Stimulated activated CD4-positive, alpha-beta T cell treated with anti-CD3 and anti-CD28 coated beads, TNF-alpha, amount 100 ng/mL, for 48 hours (primary cell): ENCODE data around the gene PDLIM3.
"Not testable (repeated sequence)": the region's sequence is repeated elsewhere in the genome, so short reads cannot be mapped to it uniquely, and the experiment has no call there.

ENCODE experiments used
- DNase-seq, 3 donors: peaks; one replicate each; pipeline ENCODE4 v3.0.0-alpha.2; 2020; ENCODE audit warnings: low read depth in 3 of 3

PDLIM3 gene

DNA sequence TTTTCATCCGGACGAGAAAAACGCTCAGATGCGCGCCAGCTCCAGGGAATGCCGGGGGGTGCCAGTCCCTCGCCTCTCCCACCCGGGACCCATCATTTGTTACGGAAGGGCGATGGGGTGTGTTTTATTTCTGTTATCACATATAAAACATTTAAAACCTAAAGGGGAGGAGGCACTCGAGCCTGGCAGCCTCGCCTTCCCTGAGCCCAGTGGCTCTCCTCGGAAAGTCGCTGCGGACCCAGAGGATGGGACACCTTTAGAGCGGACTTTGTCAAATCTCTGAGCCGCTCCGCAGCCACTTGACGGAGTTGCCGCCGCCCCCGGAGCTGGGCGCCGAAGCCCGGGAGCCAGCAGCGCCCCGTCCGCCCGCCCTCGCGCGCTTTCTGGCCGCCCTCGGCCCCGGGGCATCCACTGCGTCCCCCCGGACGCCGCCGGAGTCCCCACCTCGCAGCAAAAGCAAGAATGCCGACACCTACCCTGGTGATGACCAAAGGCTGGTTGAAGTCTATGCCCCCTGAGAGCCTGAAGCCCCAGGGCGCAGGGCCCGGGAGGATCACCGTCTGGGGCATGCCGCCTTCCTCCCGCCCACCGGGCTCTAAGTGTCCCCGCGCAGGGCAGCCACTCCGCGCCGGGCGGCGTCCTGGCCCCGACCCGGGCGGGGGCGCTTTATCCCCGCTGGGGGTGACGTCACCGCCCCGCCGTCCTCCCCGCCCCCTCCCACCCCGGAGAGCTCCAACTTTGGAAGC lies at the start of gene PDLIM3:
TSS of gene PDLIM3 (minus strand) at position 642 of the 746 bp plus-strand sequence. CDS start at position 569, 73 bp downstream.
- peak in 1 of 3 donors; percentile 3 for DNase-seq

DNA sequence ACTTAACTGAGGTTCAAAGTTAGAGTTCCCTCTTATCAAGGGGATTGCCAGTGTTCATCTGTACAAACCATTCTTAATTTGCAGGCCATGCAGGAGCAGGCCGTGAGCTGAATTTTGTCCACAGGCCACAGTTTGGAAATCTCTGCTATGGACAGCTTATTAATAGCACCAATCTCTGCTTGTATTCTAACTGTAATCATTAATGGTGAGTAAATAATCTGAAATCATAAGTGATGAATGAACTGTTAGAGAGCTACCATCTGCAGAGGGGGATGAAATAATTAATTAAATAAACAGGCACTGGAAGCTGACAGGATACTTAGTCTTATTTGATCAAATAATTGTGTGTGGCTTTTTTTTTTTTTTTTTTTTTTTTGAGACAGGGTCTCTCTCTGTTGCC lies 48.5 kb upstream of the PDLIM3 start:
- no peak for DNase-seq

DNA sequence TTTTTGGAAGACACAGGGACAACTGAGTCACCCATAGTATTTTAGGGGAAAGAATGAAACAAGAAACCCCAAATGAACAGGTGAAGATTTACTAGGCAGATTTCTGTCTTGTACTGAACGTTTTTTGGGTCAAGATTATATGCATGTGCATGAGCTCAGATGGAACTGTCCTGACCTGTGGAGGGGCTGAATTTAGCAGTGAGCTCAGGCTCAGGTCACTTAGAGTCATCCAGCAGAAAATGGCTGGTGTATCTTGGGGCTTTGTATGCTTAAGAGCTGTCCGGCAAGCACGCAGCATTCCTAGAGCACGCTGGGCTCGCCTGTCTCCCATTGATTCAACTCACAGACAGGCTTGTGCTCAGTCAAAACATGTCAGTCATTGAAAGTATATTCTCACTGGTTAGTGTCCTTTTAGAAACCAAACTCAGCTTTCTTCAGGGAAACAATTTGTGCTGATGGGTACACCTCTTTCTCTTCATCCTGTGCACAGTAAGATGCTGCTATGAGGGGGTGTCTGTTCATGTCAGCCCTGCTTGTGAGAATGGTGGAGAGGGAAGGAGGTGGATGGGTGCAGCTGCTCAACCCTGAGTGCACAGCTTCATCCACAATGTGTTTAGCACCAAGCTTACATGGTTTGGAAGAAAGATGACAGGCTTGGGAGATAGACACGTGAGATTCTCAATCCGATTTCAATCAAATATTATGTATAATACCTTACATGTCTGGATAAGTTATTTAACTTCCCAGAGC lies 47.5 kb upstream of the PDLIM3 start:
- no peak for DNase-seq

GRCh38 chr4:185580699-185581098 lies 45.4 kb upstream of the PDLIM3 start:
- DNase-seq: no peak

- DNase-seq: no peak
These were observed 43.0 kb upstream of the PDLIM3 start for GRCh38 chr4:185578284-185578683.

- DNase-seq: no peak
These were observed 41.9 kb upstream of the PDLIM3 start for GRCh38 chr4:185576962-185577950.

GRCh38 chr4:185576314-185576961 lies 41.1 kb upstream of the PDLIM3 start:
- no peak for DNase-seq

DNA sequence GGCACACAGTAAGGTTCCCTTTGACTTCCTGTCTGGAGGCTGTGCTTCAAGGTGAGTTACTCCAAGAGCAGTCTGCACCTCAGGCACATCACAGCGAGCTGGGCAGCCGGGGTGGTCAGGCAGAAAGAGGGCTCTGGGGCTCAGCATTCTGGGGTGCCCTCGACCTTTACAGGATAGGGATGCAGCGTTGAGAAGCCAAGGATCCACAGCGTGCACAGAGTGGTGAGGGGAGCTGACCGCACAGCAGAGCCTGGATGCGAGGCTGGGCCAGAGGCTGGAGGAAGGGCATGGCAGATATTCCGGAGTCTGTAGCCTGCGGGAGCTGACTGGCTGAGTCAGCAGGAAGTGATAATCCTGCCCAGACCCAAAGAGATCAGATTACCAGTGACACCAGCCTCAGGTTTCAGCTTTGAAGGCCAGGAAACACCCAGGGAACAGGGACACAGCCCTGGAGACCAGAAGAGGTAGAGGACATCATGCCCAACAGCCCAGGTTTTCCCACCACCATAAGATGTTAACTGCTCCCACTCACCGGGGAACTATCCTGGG lies 38.4 kb upstream of the PDLIM3 start:
- no peak for DNase-seq

GRCh38 chr4:185570727-185571126 lies 35.4 kb upstream of the PDLIM3 start:
- DNase-seq: no peak

DNA sequence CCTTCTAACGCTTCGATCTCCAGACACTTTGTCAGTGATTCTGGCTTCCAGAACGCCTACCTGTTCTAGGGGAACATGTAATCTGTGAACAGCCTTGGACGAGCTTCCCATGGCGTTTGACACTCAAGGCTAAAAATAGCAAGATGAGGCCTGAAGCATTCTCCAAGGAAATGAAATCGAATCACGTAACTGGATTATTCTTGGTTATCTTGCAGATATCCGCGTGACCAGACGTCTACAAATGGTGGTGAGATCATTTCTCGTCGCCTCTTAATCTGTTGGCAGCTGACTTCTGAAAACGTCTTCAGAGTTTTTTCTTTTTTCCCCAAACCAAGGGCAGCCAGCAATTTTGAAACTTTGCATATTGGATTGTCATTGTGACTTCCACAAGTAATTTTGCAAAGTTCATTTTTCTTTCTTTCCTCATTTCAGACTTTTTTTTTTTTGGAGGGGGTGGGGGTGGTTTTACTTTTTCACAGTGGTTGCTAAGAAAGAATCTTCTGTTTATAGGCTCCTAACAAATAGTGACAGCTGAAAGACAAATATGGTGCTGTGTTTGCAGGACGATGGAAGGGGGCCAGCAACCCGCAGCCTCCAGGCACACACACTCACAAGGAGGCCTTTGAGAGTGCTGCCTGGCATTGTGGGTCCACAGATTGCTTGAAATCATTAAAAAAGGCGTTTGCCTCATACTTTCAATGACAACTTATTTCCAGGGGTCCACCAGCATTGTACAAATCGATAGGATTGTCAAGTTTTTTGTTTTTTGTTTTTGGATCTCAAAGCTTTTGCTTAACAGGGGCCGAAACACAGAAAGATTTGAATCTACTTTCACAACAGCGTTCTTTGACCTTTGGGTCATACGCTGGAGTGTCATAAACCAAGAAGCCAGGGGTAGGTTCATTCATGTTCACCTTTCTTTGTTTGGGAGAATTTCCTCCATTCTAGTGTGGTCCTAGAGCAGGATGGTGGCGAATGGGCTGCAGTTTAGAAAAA lies 32.4 kb upstream of the PDLIM3 start:
- DNase-seq: no peak

GRCh38 chr4:185566972-185567371 lies 31.7 kb upstream of the PDLIM3 start:
- DNase-seq: no peak

DNA sequence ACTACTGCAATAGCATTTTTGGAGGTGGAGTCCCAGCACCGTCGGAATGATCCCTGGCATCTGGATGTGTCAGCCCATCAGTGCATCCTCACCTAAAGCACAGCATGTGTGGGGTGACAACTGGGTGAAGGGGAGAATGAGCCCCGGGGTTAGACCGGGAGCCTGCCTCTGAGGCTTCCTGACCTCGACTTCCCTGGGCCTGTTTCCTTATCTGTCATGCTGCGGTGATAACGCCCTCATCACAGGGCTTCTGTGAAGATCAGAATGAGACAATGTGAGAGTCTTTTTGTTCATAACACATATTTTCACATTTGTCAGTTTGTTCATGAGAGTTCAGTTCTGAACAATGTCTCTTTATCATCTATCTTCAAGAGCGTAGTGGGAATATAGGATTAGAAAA lies 31.1 kb upstream of the PDLIM3 start:
- DNase-seq: peak in 1 of 3 donors; percentile 14

- DNase-seq: no peak
These were observed 30.4 kb upstream of the PDLIM3 start for GRCh38 chr4:185565696-185566095.

- DNase-seq: no peak
These were observed 29.0 kb upstream of the PDLIM3 start for GRCh38 chr4:185564349-185564748.

- no peak for DNase-seq
These were observed 27.2 kb upstream of the PDLIM3 start for GRCh38 chr4:185562531-185562930.

DNA sequence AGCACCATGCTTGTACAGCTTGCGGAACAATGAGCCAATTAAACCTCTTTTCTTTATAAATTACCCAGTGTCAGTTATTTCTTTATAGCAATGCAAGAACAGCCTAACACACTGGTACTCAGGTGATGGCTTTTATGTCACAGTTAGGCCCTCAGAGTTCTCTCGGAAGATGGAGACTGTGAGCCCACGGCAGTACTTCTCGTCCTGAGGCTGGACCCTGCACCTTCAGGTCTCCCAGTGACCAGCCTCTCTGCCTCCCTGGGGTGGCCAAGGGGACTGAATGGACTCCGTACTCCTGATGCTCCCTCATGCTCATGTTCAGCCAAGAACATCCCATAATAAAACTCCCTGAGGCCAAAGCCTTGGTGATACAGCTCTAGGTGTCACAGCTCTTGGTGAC lies 25.0 kb upstream of the PDLIM3 start:
- no peak for DNase-seq

DNA sequence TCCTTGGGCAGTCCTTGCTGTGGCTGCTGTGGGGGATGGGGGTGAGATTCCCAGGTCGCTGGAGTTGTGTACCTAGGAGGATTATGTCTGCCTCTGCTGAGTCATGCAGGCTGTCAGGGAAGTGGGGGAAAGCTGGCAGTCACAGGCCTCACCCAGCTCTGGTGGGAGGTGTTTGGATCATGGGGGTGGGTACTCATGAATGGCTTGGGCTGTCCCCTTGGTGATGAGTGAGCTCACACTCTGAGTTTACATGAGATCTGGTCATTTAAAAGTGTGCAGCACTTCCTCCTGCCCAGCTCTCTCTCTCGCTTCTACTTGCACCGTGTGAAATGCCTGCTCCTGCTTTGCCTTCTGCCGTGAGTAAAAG lies 24.6 kb upstream of the PDLIM3 start:
- no peak for DNase-seq

- not testable (repeated sequence) for DNase-seq
These were observed 24.1 kb upstream of the PDLIM3 start for GRCh38 chr4:185559251-185559914.

- no peak for DNase-seq
These were observed 19.2 kb upstream of the PDLIM3 start for GRCh38 chr4:185554365-185555126.
